ENCODE measurements around the gene DIS3.

The DIS3 gene

DNA sequence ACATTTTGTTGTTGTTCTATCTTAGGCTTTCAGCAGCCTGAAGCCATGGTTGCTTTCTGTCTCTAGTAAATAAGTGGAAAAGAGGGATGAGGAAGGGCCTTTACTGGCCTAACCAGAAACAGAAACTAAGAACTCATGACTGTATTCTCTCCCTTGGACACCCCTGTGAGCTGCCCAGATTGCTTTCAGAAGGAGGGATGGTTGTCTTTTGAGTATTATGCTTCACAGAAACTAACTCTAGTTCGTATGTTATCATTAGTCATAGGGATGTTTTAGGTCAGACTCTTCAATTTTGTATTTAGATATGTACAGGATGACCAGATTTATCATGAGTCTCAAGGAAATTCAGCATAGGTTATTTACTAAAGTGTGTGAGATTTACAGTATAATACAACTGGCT is 36.4 kb downstream of the DIS3 start:
- Histone ChIP-seq H3K4me3 (ENCODE audit: low read length) (no peak overlapping the region), H3K9me3 (replicated peaks; ENCODE audit: insufficient read depth, low read length) (no peaks in the 10 kb centered on the region), H3K79me2 (ENCODE audit: low read length) (no peaks in the 10 kb centered on the region), H3K27me3 (replicated peaks; ENCODE audit: insufficient read depth, low read length) (no peaks in the 10 kb centered on the region), H4K20me1 (ENCODE audit: insufficient read depth, low read length) (no peaks in the 10 kb centered on the region), H3K4me1 (ENCODE audit: low read length) (no peaks in the 10 kb centered on the region), H2AFZ (ENCODE audit: low read length) (no peak overlapping the region), H3K4me2 (ENCODE audit: low read depth, low read length) (no peak overlapping the region), H3K27ac (ENCODE audit: low read length) (no peak overlapping the region), H3F3A (ENCODE audit: insufficient read depth, low read length) (no peaks in the 10 kb centered on the region), H3K9ac (ENCODE audit: low read length) (no peak overlapping the region), H3K36me3 (replicated peaks; ENCODE audit: insufficient read depth, low read length) (no peaks in the 10 kb centered on the region; the same call in 1 of the 2 replicates), H3K9me2 (replicated peaks; ENCODE audit: insufficient read depth, low read length) (no peaks in the 10 kb centered on the region)
- DNase-seq: no peak
- TF ChIP-seq, protein P1, sequence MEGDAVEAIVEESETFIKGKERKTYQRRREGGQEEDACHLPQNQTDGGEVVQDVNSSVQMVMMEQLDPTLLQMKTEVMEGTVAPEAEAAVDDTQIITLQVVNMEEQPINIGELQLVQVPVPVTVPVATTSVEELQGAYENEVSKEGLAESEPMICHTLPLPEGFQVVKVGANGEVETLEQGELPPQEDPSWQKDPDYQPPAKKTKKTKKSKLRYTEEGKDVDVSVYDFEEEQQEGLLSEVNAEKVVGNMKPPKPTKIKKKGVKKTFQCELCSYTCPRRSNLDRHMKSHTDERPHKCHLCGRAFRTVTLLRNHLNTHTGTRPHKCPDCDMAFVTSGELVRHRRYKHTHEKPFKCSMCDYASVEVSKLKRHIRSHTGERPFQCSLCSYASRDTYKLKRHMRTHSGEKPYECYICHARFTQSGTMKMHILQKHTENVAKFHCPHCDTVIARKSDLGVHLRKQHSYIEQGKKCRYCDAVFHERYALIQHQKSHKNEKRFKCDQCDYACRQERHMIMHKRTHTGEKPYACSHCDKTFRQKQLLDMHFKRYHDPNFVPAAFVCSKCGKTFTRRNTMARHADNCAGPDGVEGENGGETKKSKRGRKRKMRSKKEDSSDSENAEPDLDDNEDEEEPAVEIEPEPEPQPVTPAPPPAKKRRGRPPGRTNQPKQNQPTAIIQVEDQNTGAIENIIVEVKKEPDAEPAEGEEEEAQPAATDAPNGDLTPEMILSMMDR (IDR thresholded peaks at IDR 0.05; ENCODE audit: low read length): no peak
- TF ChIP-seq EZH2phosphoT487 (IDR thresholded peaks at IDR 0.05; ENCODE audit: low read length): no peak
- TF ChIP-seq EZH2 (optimal IDR thresholded peaks at IDR 0.05; ENCODE audit: low read depth, low read length): no peak

DNA sequence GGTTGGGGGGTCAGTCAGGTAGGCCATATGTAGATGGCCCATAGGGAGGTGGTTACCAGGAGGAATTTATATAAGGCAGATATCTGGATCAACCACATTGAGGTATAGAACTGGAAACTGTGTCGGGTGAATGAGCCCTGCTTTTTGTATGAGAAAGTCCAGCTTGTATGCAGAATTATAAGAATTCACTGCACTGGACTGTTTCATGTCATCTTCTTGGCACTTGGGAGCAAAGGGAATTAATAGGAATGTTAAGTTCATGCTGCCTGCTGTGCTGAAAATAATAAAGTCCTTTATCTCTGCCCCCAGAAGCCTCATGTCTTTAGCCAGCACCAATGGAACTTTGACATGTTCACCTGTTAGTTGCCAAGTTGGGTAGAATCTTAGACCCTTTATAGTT is 41.7 kb downstream of the DIS3 start:
- H3K9me2 ChIP-seq (replicated peaks; ENCODE audit: insufficient read depth, low read length): no peaks in the 10 kb centered on the region
- no peak overlapping the region for H3K27ac ChIP-seq (ENCODE audit: low read length)
- no peaks in the 10 kb centered on the region for H3K4me1 ChIP-seq (ENCODE audit: low read length)
- H3K27me3 ChIP-seq (replicated peaks; ENCODE audit: insufficient read depth, low read length): no peaks in the 10 kb centered on the region
- no peaks in the 10 kb centered on the region for H3K9me3 ChIP-seq (replicated peaks; ENCODE audit: insufficient read depth, low read length)
- DNase-seq: no peak
- H3K9ac ChIP-seq (ENCODE audit: low read length): no peak overlapping the region
- H3K4me2 ChIP-seq (ENCODE audit: low read depth, low read length): no peak overlapping the region
- H3K4me3 ChIP-seq (ENCODE audit: low read length): no peak overlapping the region
- H3F3A ChIP-seq (ENCODE audit: insufficient read depth, low read length): no peaks in the 10 kb centered on the region
- no peaks in the 10 kb centered on the region for H3K79me2 ChIP-seq (ENCODE audit: low read length)
- H2AFZ ChIP-seq (ENCODE audit: low read length): no peak overlapping the region
- H4K20me1 ChIP-seq (ENCODE audit: insufficient read depth, low read length): no peaks in the 10 kb centered on the region
- TF ChIP-seq EZH2phosphoT487 (IDR thresholded peaks at IDR 0.05; ENCODE audit: low read length) (no peak), EZH2 (optimal IDR thresholded peaks at IDR 0.05; ENCODE audit: low read depth, low read length) (no peak)
- no peaks in the 10 kb centered on the region; the same call in 1 of the 2 replicates for H3K36me3 ChIP-seq (replicated peaks; ENCODE audit: insufficient read depth, low read length)

DNA sequence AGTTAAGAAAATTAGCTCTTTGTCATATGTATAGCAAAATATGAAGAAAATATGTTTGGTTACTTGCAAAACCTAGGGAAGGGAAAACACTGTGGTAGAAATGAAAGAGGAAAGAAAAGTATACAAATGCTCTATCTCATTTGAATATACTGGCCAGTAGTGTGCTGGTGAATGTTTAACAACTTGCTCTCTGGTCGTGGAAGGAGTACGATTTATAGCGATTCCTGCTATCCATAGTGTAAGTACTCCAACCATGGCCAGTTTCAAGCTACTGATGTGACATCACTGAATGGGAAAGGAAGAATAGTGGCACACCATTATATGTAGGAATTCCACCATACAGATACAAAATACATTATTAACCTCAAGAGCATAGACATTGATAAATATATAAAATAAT is 44.7 kb downstream of the DIS3 start:
- Histone ChIP-seq H3K9me3 (replicated peaks; ENCODE audit: insufficient read depth, low read length) (no peaks in the 10 kb centered on the region), H3K27ac (ENCODE audit: low read length) (no peak overlapping the region), H3K4me3 (ENCODE audit: low read length) (no peak overlapping the region), H3F3A (ENCODE audit: insufficient read depth, low read length) (no peaks in the 10 kb centered on the region), H2AFZ (ENCODE audit: low read length) (no peak overlapping the region), H4K20me1 (ENCODE audit: insufficient read depth, low read length) (no peaks in the 10 kb centered on the region), H3K4me2 (ENCODE audit: low read depth, low read length) (no peak overlapping the region), H3K27me3 (replicated peaks; ENCODE audit: insufficient read depth, low read length) (no peaks in the 10 kb centered on the region), H3K36me3 (replicated peaks; ENCODE audit: insufficient read depth, low read length) (no peaks in the 10 kb centered on the region; the same call in 1 of the 2 replicates), H3K79me2 (ENCODE audit: low read length) (no peaks in the 10 kb centered on the region), H3K9me2 (replicated peaks; ENCODE audit: insufficient read depth, low read length) (no peaks in the 10 kb centered on the region), H3K4me1 (ENCODE audit: low read length) (no peaks in the 10 kb centered on the region), H3K9ac (ENCODE audit: low read length) (no peak overlapping the region)
- no peak for DNase-seq
- TF ChIP-seq EZH2 (optimal IDR thresholded peaks at IDR 0.05; ENCODE audit: low read depth, low read length): no peak
- TF ChIP-seq EZH2phosphoT487 (IDR thresholded peaks at IDR 0.05; ENCODE audit: low read length): no peak
- TF ChIP-seq, protein P1 (IDR thresholded peaks at IDR 0.05; ENCODE audit: low read length): no peak

DNA sequence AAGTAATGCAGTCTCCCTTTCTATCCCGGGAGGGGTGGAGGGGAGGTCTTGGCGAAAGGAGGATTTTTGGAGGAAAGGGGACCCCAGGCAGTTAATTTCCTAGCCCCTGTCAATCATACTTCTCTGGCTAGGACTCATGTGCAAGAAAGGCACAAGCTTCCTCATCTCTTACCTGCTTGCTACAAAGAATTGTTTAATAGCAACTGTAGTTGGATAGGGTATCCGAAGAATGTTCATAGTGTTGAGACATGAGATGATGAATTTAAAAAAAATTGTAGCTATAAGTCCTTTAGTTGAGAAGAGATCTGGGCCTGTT is 53.5 kb downstream of the DIS3 start:
- H3K4me1 ChIP-seq (ENCODE audit: low read length): 0 out of 2 replicates have a peak, but pooled peaks cover 2% of the 10 kb centered on the region
- H3K4me2 ChIP-seq (ENCODE audit: low read depth, low read length): peak overlapping the region; percentile 40
- H3F3A ChIP-seq (ENCODE audit: insufficient read depth, low read length): no peaks in the 10 kb centered on the region; the same call in 1 of the 2 replicates
- peaks cover 53% of the 10 kb centered on the region for H3K79me2 ChIP-seq (ENCODE audit: low read length)
- no peak overlapping the region for H3K27ac ChIP-seq (ENCODE audit: low read length)
- H2AFZ ChIP-seq (ENCODE audit: low read length): peak overlapping the region; percentile 71
- H3K4me3 ChIP-seq (ENCODE audit: low read length): peak overlapping the region; percentile 66
- H3K36me3 ChIP-seq (replicated peaks; ENCODE audit: insufficient read depth, low read length): no peaks in the 10 kb centered on the region
- no peaks in the 10 kb centered on the region for H3K9me3 ChIP-seq (replicated peaks; ENCODE audit: insufficient read depth, low read length)
- no peak for DNase-seq
- TF ChIP-seq EZH2 (optimal IDR thresholded peaks at IDR 0.05; ENCODE audit: low read depth, low read length): no peak
- H4K20me1 ChIP-seq (ENCODE audit: insufficient read depth, low read length): no peaks in the 10 kb centered on the region
- peak overlapping the region; percentile 58; the same call in 1 of the 2 replicates for H3K9ac ChIP-seq (ENCODE audit: low read length)
- H3K9me2 ChIP-seq (replicated peaks; ENCODE audit: insufficient read depth, low read length): no peaks in the 10 kb centered on the region
- H3K27me3 ChIP-seq (replicated peaks; ENCODE audit: insufficient read depth, low read length): no peaks in the 10 kb centered on the region
